PC-3 (cell line): ENCODE results near the gene MAGI1. TPM values are rescaled to one million over a fixed set of nuclear protein-coding genes. Genes with fewer than 3 reads are reported as not detected.

Source experiments
- ATAC-seq: fragments of 200-7000 bp; cut with Tn5 transposase; 2 replicates; pipeline ENCODE4 v1.9.1; 2020; ENCODE audit warnings: mild to moderate bottlenecking, moderate library complexity
- BruUV-seq: library from RNA; stranded (reverse); fragments of 400-500 nt; replicated peaks from 2 replicates; lab custom pipeline; 2021; lab: Mats Ljungman, UMichigan
- CTCF ChIA-PET: fragments of 300-600 bp; sonication (Branson Sonifier 250); formaldehyde crosslinking; loops from one replicate; lab custom pipeline; 2022; ENCODE audit warnings: antibody characterized with exemption; lab: Charles Lee
- POLR2A ChIA-PET: fragments of 300-600 bp; sonication (Branson Sonifier 250); formaldehyde crosslinking; loops from one replicate; lab custom pipeline; 2022; ENCODE audit warnings: antibody characterized with exemption; ENCODE audit not compliant: unreplicated experiment; lab: Charles Lee
- DNase-seq: peaks from one replicate; pipeline ENCODE4 v3.0.0-alpha.2; 2015
- H2AFZ ChIP-seq: fragments of 300-600 bp; sonication (generic); 2 replicates; pipeline ENCODE4 v1.6.0; 2016; ENCODE audit warnings: antibody characterized with exemption, low read length
- H3F3A ChIP-seq: fragments of 300-600 bp; sonication (generic); one replicate; pipeline ENCODE4 v1.6.0; 2017; ENCODE audit warnings: antibody characterized with exemption, low read length, control low read depth, mild to moderate bottlenecking; ENCODE audit not compliant: unreplicated experiment
- H3K27ac ChIP-seq: fragments of 300-600 bp; sonication (generic); 2 replicates; pipeline ENCODE4 v1.5.1; 2016; ENCODE audit warnings: mild to moderate bottlenecking, low read length
- H3K27me3 ChIP-seq: fragments of 300-600 bp; sonication (generic); 2 replicates; pipeline ENCODE4 v1.6.1; 2016; ENCODE audit warnings: low read length, mixed read lengths
- H3K36me3 ChIP-seq: fragments of 300-600 bp; sonication (generic); 2 replicates; pipeline ENCODE4 v1.6.1; 2016; ENCODE audit warnings: low read depth, mixed run types, low read length, mixed read lengths
- H3K4me1 ChIP-seq: fragments of 300-600 bp; sonication (generic); 2 replicates; pipeline ENCODE4 v1.5.1; 2016; ENCODE audit warnings: low read length; ENCODE audit not compliant: insufficient read depth
- H3K4me2 ChIP-seq: fragments of 300-600 bp; sonication (generic); 2 replicates; pipeline ENCODE4 v1.6.0; 2016; ENCODE audit warnings: low read length
- H3K4me3 ChIP-seq: fragments of 300-600 bp; sonication (generic); 2 replicates; pipeline ENCODE4 v1.5.1; 2016; ENCODE audit warnings: mild to moderate bottlenecking, low read length, mixed read lengths
- H3K79me2 ChIP-seq: fragments of 300-600 bp; sonication (generic); 2 replicates; pipeline ENCODE4 v1.6.1; 2017; ENCODE audit warnings: low read length, mixed read lengths
- H3K9ac ChIP-seq: fragments of 300-600 bp; sonication (generic); 2 replicates; pipeline ENCODE4 v1.6.0; 2016; ENCODE audit warnings: mild to moderate bottlenecking, low read length
- H3K9me2 ChIP-seq: fragments of 300-600 bp; sonication (generic); replicated peaks from 2 replicates; pipeline ENCODE4 v1.6.1; 2016; ENCODE audit warnings: mixed run types, low read length, mixed read lengths
- H3K9me3 ChIP-seq: fragments of 300-600 bp; sonication (generic); 2 replicates; pipeline ENCODE4 v1.6.1; 2016; ENCODE audit warnings: low read length, mixed read lengths
- H4K20me1 ChIP-seq: fragments of 300-600 bp; sonication (generic); 2 replicates; pipeline ENCODE4 v1.6.1; 2016; ENCODE audit warnings: low read length, mixed read lengths
- EZH2 ChIP-seq: fragments of 300-600 bp; sonication (generic); IDR thresholded peaks from one replicate; pipeline ENCODE4 v1.6.1; 2017; ENCODE audit warnings: antibody characterized with exemption, mild to moderate bottlenecking, low read length; ENCODE audit not compliant: unreplicated experiment
- EZH2phosphoT487 ChIP-seq: fragments of 300-600 bp; sonication (generic); IDR thresholded peaks from 2 replicates; pipeline ENCODE4 v1.6.1; 2018; ENCODE audit warnings: mild to moderate bottlenecking, antibody characterized with exemption, low read length, borderline replicate concordance
- intact Hi-C: fragments of 100-400 bp; cut with micrococcal nuclease; formaldehyde crosslinking; loops from 2 replicates; pipeline ENCODE4 v1.9.0; 2023
- total RNA-seq: library from RNA; depleted of rRNA; stranded (reverse); fragments of >200 nt; gene quantifications from 2 replicates; pipeline ENCODE4 v1.2.3, GENCODE V29; 2014
- TF ChIP-seq, protein P1 (sequence below): fragments of 300-600 bp; sonication (generic); conservative IDR thresholded peaks from 2 replicates; pipeline ENCODE4 v1.5.1; 2017; ENCODE audit warnings: antibody characterized with exemption, low read depth, mild to moderate bottlenecking, low read length

The MAGI1 gene
- total RNA-seq, 1 experiment from 2014 or later: 8.9 TPM

- Histone ChIP-seq H2AFZ (no peak overlapping the region), H3K9ac (no peak overlapping the region), H3K9me2 (no peaks in the 10 kb centered on the region), H4K20me1 (no peaks in the 10 kb centered on the region), H3K27ac (no peak overlapping the region), H3K27me3 (no peaks in the 10 kb centered on the region), H3K4me1 (peaks cover 8% of the 10 kb centered on the region; the same call in 1 of the 2 replicates), H3K4me2 (no peak overlapping the region), H3K79me2 (no peaks in the 10 kb centered on the region), H3K9me3 (no peaks in the 10 kb centered on the region), H3K36me3 (no peaks in the 10 kb centered on the region), H3F3A (no peaks in the 10 kb centered on the region), H3K4me3 (no peak overlapping the region)
- no peak for ATAC-seq
- intact Hi-C loops: no loop called here
- BruUV-seq: no TSS peak
- CTCF ChIA-PET: no interaction called here
- no peak for DNase-seq
- TF ChIP-seq, protein P1, sequence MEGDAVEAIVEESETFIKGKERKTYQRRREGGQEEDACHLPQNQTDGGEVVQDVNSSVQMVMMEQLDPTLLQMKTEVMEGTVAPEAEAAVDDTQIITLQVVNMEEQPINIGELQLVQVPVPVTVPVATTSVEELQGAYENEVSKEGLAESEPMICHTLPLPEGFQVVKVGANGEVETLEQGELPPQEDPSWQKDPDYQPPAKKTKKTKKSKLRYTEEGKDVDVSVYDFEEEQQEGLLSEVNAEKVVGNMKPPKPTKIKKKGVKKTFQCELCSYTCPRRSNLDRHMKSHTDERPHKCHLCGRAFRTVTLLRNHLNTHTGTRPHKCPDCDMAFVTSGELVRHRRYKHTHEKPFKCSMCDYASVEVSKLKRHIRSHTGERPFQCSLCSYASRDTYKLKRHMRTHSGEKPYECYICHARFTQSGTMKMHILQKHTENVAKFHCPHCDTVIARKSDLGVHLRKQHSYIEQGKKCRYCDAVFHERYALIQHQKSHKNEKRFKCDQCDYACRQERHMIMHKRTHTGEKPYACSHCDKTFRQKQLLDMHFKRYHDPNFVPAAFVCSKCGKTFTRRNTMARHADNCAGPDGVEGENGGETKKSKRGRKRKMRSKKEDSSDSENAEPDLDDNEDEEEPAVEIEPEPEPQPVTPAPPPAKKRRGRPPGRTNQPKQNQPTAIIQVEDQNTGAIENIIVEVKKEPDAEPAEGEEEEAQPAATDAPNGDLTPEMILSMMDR: no peak
- TF ChIP-seq EZH2 (no peak), EZH2phosphoT487 (no peak)
- POLR2A ChIA-PET: no interaction called here
Observed at GRCh38 chr3:65827076-65827475, 211.6 kb downstream of the MAGI1 start.

DNA sequence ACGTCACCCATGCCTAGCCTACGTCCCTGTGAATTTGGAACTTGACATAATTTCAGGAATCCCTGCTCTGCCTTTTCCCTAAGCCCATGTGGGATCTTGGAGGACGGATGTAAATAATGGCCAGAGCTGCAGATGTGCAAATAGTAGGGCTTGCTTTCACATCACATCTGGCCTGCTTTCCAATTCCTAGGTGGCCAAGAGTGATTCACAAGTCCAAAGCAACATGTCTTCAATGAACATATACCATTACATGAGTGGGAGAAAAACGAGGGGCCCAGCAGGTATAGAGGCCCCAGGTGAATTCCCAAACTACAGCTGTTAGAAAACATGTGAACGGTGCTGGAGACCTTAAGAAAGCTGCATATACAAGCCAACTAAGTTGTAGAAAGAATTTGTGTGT is 214.6 kb downstream of the MAGI1 start:
- no TSS peak for BruUV-seq

GRCh38 chr3:65820600-65820999 is 218.1 kb downstream of the MAGI1 start:
- TF ChIP-seq EZH2 (no peak), EZH2phosphoT487 (no peak)
- TF ChIP-seq, protein P1: no peak
- ATAC-seq: no peak

More for the DNA sequence above, 214.6 kb downstream of the MAGI1 start:
- H3K79me2 ChIP-seq: no peaks in the 10 kb centered on the region
- no peak overlapping the region for H3K4me3 ChIP-seq
- H3K9ac ChIP-seq: no peak overlapping the region
- ATAC-seq: no peak
- no peaks in the 10 kb centered on the region for H3K9me2 ChIP-seq
- no peak overlapping the region for H3K4me2 ChIP-seq
- no peaks in the 10 kb centered on the region for H3F3A ChIP-seq
- TF ChIP-seq, protein P1: no peak
- TF ChIP-seq EZH2 (no peak), EZH2phosphoT487 (no peak)
- no peaks in the 10 kb centered on the region for H3K9me3 ChIP-seq
- no peak for DNase-seq
- no peak overlapping the region for H3K27ac ChIP-seq
- H2AFZ ChIP-seq: no peak overlapping the region
- no peaks in the 10 kb centered on the region for H4K20me1 ChIP-seq
- CTCF ChIA-PET: no interaction called here
- H3K27me3 ChIP-seq: no peaks in the 10 kb centered on the region
- intact Hi-C loops: no loop called here
- no peaks in the 10 kb centered on the region for H3K4me1 ChIP-seq
- H3K36me3 ChIP-seq: no peaks in the 10 kb centered on the region
- POLR2A ChIA-PET: no interaction called here

More at GRCh38 chr3:65820600-65820999, 218.1 kb downstream of the MAGI1 start:
- Histone ChIP-seq H3K4me1 (no peaks in the 10 kb centered on the region), H2AFZ (no peak overlapping the region), H3K27me3 (no peaks in the 10 kb centered on the region), H3K4me3 (no peak overlapping the region), H4K20me1 (no peaks in the 10 kb centered on the region), H3K9me3 (no peaks in the 10 kb centered on the region), H3K9ac (no peak overlapping the region), H3K9me2 (no peaks in the 10 kb centered on the region), H3F3A (no peaks in the 10 kb centered on the region), H3K4me2 (no peak overlapping the region), H3K36me3 (no peaks in the 10 kb centered on the region), H3K79me2 (no peaks in the 10 kb centered on the region), H3K27ac (no peak overlapping the region)
- CTCF ChIA-PET: no interaction called here
- intact Hi-C loops: no loop called here
- POLR2A ChIA-PET: no interaction called here
- BruUV-seq: no TSS peak
- no peak for DNase-seq
